GM12891 (cell line): ENCODE data around the gene AHRR.
A peak's percentile ranks its signal among the peaks of the same experiment; 100 is the strongest.

Experiments used
- POLR2A ChIP-seq: IDR thresholded peaks from 2 replicates; pipeline ENCODE4 v1.6.1; 2011; ENCODE audit warnings: low read depth, low read length, control low read depth
- POLR2AphosphoS5 ChIP-seq: IDR thresholded peaks from 2 replicates; pipeline ENCODE4 v1.6.1; 2011; ENCODE audit warnings: low read depth, low read length, control low read depth
- TAF1 ChIP-seq: IDR thresholded peaks from 2 replicates; pipeline ENCODE4 v1.6.1; 2011; ENCODE audit warnings: low read depth, low read length, control low read depth

DNA sequence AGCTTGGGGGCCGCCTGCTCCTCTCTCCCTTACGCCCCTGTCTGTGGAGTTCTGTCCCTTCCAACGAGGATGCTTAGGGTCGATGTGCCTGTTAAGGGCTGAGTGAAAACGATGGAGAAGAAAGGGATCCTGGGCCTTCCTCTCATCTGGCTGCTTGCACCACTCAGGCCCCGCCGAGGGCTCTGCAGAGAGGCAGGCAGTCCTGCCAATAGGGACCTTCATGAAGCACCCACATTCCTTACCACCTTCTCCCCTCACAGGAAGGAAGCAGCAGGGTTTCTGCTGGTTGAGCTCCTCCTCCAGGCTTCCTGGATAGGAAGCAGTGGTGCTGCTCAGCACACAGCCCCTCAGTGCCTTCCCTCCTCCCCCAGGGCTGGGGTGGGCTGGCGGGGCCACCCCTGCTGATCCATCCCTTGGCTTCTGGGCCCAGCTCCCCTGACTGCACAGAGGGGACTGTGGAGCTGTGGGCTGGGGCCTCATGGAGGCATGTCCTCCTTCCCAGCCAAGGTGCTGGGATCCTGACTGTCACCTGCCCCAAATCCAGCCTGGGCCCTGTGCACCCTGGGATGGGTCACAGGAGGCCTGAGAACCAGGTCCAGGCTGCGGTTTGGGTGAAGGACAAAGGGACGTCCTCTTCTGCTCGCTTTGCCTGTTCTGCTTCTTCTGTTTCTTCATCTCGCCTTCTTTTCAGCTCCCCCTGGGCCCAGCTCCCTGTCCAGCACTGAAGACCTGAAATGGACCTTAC, 50.5 kb downstream of the AHRR start:
- TF ChIP-seq POLR2A, result peak; percentile 32; the same call in 1 of the 2 replicates
- no peak for TF ChIP-seq TAF1
- no peak; the same call in 1 of the 2 replicates for TF ChIP-seq POLR2AphosphoS5
